K562 (cell line): Measurements from ENCODE around the gene DAO. TPM values are rescaled to one million over a fixed set of nuclear protein-coding genes. Genes with fewer than 3 reads are reported as not detected.

Source experiments
- FOXM1 ChIP-seq, 2 experiments: fragments of 450-650 bp in 1 of 2; sonication (generic) in 1 of 2; formaldehyde crosslinking in 1 of 2; IDR thresholded peaks; 2 replicates each; pipeline versions ENCODE4 v1.6.1 to v1.9.0; 2017 to 2022; ENCODE audit warnings: low read depth in 2 of 2, mild to moderate bottlenecking in 2 of 2, missing genetic modification reagents in 1 of 2, moderate library complexity in 1 of 2
- JUND ChIP-seq, 2 experiments: IDR thresholded peaks; 2 replicates in 1 of 2; 3 replicates in 1 of 2; pipeline ENCODE4 v1.6.1; 2011; ENCODE audit warnings: borderline replicate concordance in 2 of 2, low read depth in 2 of 2, low read length in 2 of 2, improper control_type of control experiment in 1 of 2, missing biosample characterization in 1 of 2, missing genetic modification characterization in 1 of 2, missing genetic modification reagents in 1 of 2
- SPI1 ChIP-seq: IDR thresholded peaks from 2 replicates; pipeline ENCODE4 v1.6.1; 2011; ENCODE audit warnings: low read depth, low read length, control low read depth, borderline replicate concordance
- ZEB2 ChIP-seq: fragments of 450-650 bp; IDR thresholded peaks from 2 replicates; pipeline ENCODE4 v1.6.1; 2016
- ZNF12 ChIP-seq: sonication (generic); formaldehyde crosslinking; IDR thresholded peaks from 2 replicates; pipeline ENCODE4 v1.4.0; 2020; ENCODE audit warnings: mild to moderate bottlenecking, missing genetic modification reagents
- polyA plus RNA-seq, 8 experiments: library from polyadenylated mRNA; depleted of rRNA in 4 of 8; stranded (reverse) in 5 of 8; unstranded in 3 of 8; fragments of >200 nt; fragmentation: Nextera tagmentation in 2 of 8; fragmentation: Illumina TruSeq in 1 of 8; extraction: Ambion mirVana in 2 of 8; extraction: Trizol in 1 of 8; gene quantifications; 2 replicates each; pipeline versions ENCODE4 v1.2.1 to v1.2.3, GENCODE V29; 2011 to 2014; ENCODE audit warnings: inconsistent platforms in 1 of 8, missing spikeins in 1 of 8
- total RNA-seq, 7 experiments: library from RNA; depleted of rRNA in 6 of 7; stranded (reverse); fragments of >200 nt in 6 of 7; fragmentation: Illumina TruSeq in 2 of 7; extraction: Trizol in 2 of 7; gene quantifications; 2 replicates each; pipeline versions ENCODE4 v1.2.1 to v1.2.3, GENCODE V29; 2011 to 2021; ENCODE audit warnings: low replicate concordance in 1 of 7
- TF ChIP-seq, protein P1 (sequence below): fragments of 250-450 bp; sonication (Bioruptor Pico); IDR thresholded peaks from 2 replicates; pipeline ENCODE4 v1.4.0; 2020
- TF ChIP-seq, protein P2 (sequence below): fragments of 250-450 bp; sonication (Bioruptor Pico); IDR thresholded peaks from 2 replicates; pipeline ENCODE4 v1.8.0; 2021; ENCODE audit warnings: moderate library complexity, mild to moderate bottlenecking, inconsistent platforms

The DAO gene
- total and polyA plus RNA-seq, 9 of the 15 experiments (the other 6 are each of a cell fraction or from before 2014, with no cell fraction given), result not detected

DNA sequence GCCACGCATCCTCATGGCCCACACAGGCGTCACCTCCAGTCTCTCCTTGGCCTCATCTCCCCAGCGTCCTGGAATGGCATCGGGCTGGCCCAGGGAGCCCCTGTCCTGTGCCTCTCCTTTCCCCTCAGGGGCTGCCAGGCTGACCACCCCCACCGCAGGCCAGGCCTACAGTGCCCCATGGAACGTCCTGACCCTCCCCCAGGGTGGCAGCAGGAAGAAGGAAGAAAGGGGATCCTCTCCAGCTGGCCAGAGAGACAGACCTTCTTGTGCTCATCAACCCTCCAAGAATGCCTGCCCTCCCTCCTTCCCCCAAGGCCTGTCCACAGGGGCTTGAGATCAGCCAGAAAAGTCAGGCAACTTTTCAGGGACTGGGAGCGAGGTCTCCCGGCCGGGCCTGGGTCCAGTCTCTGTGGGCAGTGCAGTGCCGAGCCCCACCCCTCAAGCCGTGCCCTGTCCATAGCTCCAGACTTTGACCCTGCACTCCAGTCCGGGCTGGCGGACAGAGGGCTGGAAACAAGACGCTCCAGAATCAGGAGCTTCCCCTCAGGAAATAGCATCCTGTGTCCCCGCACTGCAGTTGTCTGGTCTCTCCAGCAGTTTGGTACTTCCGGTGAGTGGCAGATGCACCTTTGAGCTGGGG is at the start of gene DAO (continued):
- TF ChIP-seq, protein P1, sequence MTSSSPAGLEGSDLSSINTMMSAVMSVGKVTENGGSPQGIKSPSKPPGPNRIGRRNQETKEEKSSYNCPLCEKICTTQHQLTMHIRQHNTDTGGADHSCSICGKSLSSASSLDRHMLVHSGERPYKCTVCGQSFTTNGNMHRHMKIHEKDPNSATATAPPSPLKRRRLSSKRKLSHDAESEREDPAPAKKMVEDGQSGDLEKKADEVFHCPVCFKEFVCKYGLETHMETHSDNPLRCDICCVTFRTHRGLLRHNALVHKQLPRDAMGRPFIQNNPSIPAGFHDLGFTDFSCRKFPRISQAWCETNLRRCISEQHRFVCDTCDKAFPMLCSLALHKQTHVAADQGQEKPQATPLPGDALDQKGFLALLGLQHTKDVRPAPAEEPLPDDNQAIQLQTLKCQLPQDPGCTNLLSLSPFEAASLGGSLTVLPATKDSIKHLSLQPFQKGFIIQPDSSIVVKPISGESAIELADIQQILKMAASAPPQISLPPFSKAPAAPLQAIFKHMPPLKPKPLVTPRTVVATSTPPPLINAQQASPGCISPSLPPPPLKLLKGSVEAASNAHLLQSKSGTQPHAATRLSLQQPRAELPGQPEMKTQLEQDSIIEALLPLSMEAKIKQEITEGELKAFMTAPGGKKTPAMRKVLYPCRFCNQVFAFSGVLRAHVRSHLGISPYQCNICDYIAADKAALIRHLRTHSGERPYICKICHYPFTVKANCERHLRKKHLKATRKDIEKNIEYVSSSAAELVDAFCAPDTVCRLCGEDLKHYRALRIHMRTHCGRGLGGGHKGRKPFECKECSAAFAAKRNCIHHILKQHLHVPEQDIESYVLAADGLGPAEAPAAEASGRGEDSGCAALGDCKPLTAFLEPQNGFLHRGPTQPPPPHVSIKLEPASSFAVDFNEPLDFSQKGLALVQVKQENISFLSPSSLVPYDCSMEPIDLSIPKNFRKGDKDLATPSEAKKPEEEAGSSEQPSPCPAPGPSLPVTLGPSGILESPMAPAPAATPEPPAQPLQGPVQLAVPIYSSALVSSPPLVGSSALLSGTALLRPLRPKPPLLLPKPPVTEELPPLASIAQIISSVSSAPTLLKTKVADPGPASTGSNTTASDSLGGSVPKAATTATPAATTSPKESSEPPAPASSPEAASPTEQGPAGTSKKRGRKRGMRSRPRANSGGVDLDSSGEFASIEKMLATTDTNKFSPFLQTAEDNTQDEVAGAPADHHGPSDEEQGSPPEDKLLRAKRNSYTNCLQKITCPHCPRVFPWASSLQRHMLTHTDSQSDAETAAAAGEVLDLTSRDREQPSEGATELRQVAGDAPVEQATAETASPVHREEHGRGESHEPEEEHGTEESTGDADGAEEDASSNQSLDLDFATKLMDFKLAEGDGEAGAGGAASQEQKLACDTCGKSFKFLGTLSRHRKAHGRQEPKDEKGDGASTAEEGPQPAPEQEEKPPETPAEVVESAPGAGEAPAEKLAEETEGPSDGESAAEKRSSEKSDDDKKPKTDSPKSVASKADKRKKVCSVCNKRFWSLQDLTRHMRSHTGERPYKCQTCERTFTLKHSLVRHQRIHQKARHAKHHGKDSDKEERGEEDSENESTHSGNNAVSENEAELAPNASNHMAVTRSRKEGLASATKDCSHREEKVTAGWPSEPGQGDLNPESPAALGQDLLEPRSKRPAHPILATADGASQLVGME, result no peak
- no peak for TF ChIP-seq JUND (IDR thresholded peaks at IDR 0.05; ENCODE audit: borderline replicate concordance, low read depth, low read length)
- no peak for TF ChIP-seq JUND (tag; IDR thresholded peaks at IDR 0.05; ENCODE audit: borderline replicate concordance, low read depth, low read length)
- no peak for TF ChIP-seq ZNF12 (CRISPR knock-in tag)
- TF ChIP-seq, protein P2, sequence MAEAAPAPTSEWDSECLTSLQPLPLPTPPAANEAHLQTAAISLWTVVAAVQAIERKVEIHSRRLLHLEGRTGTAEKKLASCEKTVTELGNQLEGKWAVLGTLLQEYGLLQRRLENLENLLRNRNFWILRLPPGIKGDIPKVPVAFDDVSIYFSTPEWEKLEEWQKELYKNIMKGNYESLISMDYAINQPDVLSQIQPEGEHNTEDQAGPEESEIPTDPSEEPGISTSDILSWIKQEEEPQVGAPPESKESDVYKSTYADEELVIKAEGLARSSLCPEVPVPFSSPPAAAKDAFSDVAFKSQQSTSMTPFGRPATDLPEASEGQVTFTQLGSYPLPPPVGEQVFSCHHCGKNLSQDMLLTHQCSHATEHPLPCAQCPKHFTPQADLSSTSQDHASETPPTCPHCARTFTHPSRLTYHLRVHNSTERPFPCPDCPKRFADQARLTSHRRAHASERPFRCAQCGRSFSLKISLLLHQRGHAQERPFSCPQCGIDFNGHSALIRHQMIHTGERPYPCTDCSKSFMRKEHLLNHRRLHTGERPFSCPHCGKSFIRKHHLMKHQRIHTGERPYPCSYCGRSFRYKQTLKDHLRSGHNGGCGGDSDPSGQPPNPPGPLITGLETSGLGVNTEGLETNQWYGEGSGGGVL (CRISPR knock-in tag), result no peak
- no peak for TF ChIP-seq FOXM1 (IDR thresholded peaks at IDR 0.05; ENCODE audit: low read depth)
- TF ChIP-seq FOXM1 (CRISPR knock-in tag; IDR thresholded peaks at IDR 0.05; ENCODE audit: low read depth), result no peak
- no peak for TF ChIP-seq ZEB2
- TF ChIP-seq SPI1, result no peak
